NCI-H460 (cell line): ENCODE results near the gene FAM199X. TPM values are rescaled to one million over a fixed set of nuclear protein-coding genes. Genes with fewer than 3 reads are reported as not detected.
A peak's percentile ranks its signal among the peaks of the same experiment; 100 is the strongest.
"Not testable (repeated sequence)": the region's sequence is repeated elsewhere in the genome, so short reads cannot be mapped to it uniquely, and the experiment has no call there.

Experiments
- DNase-seq: peaks from one replicate; pipeline ENCODE4 v3.0.0-alpha.2; 2016; ENCODE audit warnings: low read depth; ENCODE audit errors: extremely low read depth
- total RNA-seq: library from RNA; depleted of rRNA; stranded (reverse); fragments of >200 nt; shearing (Covaris generic); gene quantifications from 2 replicates; pipeline ENCODE4 v1.2.3, GENCODE V29; 2014; rRNA removed

Gene FAM199X
- total RNA-seq, 1 experiment from 2014 or later: 36.4 TPM

DNA sequence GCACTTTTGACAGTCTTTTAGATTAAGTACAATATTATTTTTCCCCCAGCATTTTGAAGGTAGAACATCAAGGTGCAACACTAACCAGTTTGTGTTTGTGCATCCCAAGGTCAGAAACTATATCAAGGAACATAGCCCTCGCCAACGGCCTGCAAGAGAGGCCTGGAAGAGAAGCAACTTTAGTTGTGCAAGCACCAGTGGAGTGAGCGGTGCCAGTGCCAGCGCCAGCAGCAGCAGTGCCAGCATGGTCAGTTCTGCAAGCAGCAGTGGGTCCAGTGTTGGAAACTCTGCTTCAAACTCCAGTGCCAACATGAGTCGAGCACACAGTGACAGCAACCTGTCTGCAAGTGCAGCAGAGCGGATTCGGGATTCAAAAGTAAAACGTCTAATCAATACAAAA, 21.7 kb downstream of the FAM199X start:
- no peak for DNase-seq

DNA sequence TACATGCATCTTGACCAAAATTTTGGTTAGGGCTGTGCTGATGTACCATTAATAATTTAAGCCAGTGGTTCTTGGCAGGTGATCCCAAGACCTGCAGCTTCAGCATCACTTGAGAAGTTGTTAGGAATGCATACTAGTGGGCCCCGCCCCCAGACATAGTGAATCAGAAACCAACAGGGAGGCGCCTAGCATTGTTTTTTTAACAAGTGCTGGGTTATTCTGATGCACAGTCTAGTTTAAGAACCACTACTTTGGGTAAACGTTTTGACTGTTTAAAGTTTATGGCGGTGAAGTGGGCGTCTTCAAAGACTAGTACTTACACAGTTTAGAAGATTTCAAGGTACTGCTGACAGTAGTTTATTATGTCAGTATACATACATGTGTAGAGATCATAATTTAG, 23.6 kb downstream of the FAM199X start:
- no peak for DNase-seq

DNA sequence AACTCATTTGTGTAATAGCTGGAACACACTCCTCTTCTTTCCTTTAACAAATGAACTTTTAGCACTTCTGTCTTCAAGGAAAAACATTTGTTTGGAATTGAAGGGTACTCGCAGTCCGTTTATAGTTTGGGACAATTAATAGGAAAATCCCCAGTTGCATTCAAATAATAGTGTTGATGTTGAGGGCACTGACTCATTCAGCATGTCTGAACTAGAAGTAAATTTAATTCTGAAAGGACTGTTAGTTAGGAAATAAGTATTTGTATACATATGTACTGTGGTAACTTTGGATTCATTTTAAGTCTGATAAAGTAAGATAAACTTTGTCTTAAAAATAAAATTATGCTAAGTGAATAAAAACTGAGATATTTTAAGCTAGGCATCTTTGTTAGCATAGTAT, 27.2 kb downstream of the FAM199X start:
- no peak for DNase-seq

DNA sequence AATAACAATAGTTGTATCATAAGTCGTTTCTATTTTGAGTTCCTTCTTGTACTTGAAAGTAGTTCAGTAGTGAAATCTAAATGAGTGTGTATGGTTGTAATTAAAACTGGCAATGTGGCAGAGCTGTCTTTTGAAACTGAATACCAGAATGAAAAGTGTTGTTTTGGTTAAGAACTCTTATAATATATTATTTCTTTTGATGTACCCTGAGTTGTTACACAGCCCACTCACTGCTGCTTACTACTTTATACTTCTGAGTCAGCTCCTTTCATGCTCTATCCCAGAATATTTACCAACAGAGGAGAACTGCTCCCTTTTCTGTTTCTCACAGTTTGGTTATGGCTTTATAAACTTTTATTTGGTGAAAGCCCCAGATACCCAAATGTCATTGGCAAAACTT, 28.8 kb downstream of the FAM199X start:
- DNase-seq: no peak

DNA sequence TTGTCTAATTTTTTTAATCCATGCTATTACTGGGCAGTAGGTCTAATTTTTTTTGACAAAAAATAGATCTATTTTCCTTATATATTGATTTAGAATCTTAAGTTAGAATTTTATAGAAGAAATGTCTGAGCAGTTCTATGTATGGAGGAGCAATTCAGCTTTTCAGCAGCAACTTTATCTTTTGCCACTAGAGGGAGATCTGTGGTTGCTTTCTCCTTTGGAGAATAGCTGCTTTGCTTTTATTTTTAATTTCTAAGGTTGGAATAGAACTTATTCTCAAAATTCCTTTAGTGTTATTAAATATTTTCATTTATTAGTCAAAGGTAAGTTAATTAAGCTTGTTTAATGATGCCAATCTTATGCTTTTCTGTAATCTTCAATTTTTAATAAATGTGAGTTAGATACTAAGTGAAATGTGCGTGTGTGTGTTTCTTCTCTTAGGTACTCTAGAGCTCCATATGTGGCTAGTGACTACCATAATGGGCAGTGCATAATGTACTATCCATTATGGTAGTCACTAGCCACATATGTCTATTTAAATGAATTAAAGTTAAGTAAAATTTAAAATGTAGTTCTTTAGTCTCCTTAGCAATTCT, 29.3 kb downstream of the FAM199X start:
- DNase-seq: peak; percentile 36

DNA sequence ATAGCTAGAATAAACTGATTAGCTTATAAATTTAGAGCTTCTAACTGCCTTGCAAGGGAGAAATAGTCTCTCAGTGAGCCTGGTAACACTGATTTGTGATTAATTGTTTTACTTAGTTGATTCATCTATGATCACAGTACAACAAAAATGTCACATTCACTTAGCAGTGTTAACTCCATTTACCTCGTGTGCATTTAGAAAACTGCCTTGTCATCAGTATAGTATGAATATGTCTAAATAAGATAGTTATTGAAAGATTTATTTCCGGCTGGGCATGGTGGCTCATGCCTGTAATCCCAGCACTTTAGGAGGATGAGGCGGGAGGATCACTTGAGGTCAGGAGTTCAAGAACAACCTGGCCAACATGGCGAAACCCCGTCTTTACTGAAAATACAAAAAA, 39.3 kb downstream of the FAM199X start:
- no peak for DNase-seq

DNA sequence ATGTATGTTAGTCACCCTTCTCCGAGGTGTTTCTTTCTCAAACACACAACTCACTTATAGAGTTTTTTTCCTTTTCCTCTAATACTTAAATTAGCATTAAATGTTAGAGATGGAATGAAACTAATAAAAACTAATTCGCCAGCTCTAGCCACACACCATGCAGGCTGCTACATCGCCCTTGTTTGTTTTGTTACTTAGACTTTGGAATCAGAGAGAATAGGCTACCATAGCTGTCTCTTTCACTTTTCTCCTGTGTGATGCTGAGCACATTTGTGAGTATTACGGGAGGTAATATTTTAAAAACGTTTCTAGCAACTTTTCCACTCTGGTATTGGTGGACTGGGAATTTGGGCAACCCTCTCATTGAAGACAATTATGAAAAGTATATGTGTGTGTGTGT, 44.9 kb downstream of the FAM199X start:
- DNase-seq: no peak

DNA sequence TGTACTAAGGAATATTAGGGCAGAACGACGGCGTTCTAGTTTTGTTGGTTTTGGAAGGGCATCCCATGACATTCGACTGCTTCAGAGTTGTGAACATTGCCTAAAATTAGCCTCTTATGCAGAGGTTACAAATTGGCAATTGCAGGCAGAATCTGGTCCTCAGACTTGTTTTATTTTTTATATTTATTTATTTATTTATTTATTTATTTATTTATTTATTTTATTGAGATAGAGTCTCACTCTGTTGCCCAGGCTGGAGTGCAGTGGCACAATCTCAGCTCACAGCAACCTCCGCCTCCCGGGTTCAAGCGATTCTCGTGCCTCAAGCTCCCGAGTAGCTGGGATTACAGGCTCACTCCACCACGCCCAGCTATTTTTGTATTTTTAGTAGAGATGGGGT, 63.8 kb downstream of the FAM199X start:
- not testable (repeated sequence) for DNase-seq

Other genes starting within 250 kb of the FAM199X start
- gene TMSB15B, start 203.8 kb upstream of the FAM199X start, total RNA-seq: 4.8 and 7.4 TPM in 2 replicates
- not detected in 2 replicates for gene H2BW1, start 152.7 kb upstream of the FAM199X start, total RNA-seq
- not detected in 2 replicates for gene H2BW2, start 126.5 kb upstream of the FAM199X start, total RNA-seq
- 5.0 and 6.0 TPM in 2 replicates for gene TMSB15C, start 90.2 kb upstream of the FAM199X start, total RNA-seq
- gene ZCCHC18, start 53.9 kb upstream of the FAM199X start, total RNA-seq: 0.47 TPM in 1 of 2 replicates, not detected in the other
- gene SLC25A53, start 9.4 kb upstream of the FAM199X start, total RNA-seq: 7.4 and 8.1 TPM in 2 replicates
- gene ESX1, start 88.5 kb downstream of the FAM199X start, total RNA-seq: not detected in 2 replicates